ENCODE data around the gene TUBA8.

DNA sequence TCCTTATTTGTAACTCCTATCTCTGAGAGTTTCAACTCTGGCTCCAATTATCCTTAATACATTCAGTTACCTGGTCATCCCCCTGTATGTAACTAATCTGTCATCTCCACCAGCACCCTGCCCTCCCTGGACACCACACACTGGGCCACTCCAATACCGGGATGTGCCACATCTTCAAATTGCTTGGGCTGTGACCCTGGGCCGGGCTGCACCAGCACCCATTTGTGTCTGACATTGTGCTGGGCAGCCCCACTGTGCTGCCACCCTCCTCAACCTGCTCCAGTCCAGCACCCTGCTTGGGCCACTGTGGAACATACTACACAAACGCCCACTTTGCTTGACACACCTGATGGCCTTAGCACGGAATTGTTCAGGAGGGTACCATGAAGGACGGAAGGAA lies 37.2 kb downstream of the TUBA8 start:
- TF ChIP-seq, protein P1, sequence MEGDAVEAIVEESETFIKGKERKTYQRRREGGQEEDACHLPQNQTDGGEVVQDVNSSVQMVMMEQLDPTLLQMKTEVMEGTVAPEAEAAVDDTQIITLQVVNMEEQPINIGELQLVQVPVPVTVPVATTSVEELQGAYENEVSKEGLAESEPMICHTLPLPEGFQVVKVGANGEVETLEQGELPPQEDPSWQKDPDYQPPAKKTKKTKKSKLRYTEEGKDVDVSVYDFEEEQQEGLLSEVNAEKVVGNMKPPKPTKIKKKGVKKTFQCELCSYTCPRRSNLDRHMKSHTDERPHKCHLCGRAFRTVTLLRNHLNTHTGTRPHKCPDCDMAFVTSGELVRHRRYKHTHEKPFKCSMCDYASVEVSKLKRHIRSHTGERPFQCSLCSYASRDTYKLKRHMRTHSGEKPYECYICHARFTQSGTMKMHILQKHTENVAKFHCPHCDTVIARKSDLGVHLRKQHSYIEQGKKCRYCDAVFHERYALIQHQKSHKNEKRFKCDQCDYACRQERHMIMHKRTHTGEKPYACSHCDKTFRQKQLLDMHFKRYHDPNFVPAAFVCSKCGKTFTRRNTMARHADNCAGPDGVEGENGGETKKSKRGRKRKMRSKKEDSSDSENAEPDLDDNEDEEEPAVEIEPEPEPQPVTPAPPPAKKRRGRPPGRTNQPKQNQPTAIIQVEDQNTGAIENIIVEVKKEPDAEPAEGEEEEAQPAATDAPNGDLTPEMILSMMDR (IDR thresholded peaks at IDR 0.05; ENCODE audit: extremely low read depth in 1 of 2, insufficient read depth in 1 of 2, low read depth in 1 of 2, low read length in 2 of 2) = no peak
- TF ChIP-seq EZH2 (IDR thresholded peaks at IDR 0.05; ENCODE audit: borderline replicate concordance, low read depth, low read length, severe bottlenecking) (no peak), POLR2AphosphoS5 (IDR thresholded peaks at IDR 0.05; ENCODE audit: insufficient read depth, low read depth, low read length) (no peak), JUN (IDR thresholded peaks at IDR 0.05; ENCODE audit: borderline replicate concordance, insufficient read depth, insufficient read length, low read depth) (no peak), MYC (IDR thresholded peaks at IDR 0.05; ENCODE audit: low read depth, low read length) (no peak)
